GM19025 (cell line): ENCODE results near the gene B4GALNT1.
A peak's percentile ranks its signal among the peaks of the same experiment; 100 is the strongest.

ENCODE experiments used
- ATAC-seq: cut with Tn5 transposase; IDR thresholded peaks from one replicate; pipeline ENCODE4 v1.9.1; 2021; ENCODE audit warnings: mild to moderate bottlenecking, low read depth, moderate library complexity; ENCODE audit not compliant: unreplicated experiment

B4GALNT1 gene

DNA sequence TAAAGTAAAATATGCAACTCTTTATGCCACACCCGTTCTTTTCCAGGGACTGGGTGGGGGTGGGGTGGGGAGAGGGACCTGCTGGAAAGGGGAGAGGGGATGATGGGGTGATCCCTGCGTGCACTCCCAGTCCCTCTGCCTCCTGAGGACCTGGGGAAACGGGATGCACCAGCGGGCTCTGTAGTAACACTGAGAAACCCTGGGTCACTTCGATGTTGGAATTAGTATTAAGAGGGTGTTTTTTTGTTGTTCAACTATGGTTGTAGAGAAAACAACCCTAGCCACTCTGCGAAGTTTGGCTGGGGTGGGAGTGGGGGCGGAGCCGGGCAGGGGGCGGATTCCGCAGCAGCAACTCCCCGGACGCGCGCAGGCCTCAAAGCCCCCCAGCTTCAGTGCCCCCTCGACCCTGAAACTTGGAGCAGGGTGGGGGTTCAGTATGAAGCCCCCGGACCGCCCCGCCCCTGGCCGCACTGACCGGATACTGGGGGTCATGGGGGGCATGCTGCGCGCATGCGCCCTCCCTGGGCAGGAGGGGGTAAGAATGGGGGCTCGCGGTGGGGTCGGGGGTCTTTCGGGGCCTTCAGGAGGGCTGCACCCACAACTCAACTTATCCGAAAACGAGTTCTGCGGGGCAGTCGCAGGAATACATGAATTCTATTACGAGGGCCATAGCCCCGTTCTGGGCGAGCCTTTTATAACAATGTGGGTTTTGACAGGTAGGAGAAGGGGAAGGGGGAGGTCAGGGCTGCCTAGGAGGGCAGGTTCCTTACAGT is 23.0 kb downstream of the B4GALNT1 start:
- no peak for ATAC-seq

DNA sequence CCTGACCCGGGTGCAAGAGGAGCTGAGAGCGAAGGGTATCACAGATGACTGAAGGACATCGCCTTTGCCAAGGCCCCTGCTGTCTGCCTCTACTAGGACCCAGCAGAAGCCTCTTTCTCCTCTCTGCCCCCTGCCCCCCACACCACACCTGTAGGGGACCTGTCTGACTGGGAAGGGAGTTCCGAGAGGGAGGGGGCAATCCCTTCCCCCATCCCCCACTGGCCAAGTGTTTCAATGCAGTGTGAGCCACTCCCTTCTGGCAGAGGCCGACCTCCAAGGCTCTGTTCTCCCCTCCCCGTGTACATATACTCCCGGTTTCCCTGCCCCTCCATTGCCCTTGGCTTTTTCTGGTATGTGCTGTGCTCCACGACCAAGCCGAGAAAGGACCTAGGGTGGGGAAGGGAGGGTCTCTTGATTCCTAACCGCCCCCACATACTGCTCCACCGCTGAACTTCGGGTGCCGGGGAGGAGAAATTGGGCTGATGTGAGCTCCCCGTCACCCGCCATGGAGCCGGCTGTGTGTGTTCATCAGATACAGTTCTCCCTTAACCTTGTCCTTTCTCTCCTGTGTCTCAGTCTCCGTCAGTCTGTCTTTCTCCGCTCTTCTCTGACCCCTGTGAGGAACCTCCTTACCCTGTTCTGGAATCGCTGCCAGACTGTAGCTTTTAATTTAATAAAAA is 23.8 kb downstream of the B4GALNT1 start:
- ATAC-seq, result no peak

DNA sequence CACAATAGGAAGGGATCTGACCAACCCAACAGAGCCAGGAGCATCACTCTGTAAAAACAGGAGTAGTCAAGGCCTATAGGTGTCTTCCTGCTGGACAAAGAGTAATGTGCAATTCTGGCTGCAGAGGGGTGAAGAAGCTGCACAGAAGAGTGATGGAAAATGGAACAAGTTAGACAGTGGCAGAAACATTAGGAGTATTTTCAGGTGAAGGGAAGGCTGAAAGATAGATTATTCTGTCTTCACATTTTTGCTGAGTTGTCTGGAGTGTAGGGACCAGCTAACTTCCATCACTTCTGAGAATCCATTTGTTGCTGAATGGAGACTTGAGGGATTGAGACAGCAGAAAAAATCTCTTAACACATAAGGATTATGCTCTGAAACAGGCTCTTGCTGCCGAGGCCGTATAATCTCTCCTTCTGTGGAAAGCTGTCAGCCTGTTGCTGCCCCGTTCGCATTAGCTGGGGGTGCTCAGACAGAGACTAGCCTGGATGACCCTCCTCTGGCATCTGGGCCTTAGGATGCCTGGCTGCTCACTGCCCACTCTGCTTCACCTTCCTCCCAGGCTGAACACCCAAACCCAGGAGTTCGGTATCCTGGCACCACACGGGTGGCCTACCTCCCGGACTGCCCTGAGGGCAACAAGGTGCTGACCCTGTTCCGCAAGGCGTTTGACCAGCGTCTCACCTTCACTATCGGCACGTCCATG is 24.9 kb downstream of the B4GALNT1 start:
- no peak for ATAC-seq

DNA sequence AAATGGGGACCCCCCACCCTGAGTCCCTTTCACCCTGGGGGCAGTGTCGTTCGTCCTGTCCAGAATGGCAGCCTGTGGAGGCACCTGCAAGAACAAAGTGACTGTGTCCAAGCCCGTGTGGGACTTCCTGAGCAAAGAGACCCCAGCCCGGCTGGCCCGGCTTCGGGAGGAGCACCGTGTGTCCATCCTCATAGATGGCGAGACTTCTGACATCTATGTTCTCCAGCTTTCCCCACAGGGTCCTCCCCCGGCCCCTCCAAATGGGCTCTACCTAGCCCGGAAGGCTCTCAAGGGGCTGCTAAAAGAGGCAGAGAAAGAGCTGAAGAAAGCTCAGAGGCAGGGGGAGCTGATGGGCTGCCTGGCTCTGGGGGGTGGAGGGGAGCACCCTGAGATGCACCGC is 26.2 kb downstream of the B4GALNT1 start:
- ATAC-seq, result no peak

DNA sequence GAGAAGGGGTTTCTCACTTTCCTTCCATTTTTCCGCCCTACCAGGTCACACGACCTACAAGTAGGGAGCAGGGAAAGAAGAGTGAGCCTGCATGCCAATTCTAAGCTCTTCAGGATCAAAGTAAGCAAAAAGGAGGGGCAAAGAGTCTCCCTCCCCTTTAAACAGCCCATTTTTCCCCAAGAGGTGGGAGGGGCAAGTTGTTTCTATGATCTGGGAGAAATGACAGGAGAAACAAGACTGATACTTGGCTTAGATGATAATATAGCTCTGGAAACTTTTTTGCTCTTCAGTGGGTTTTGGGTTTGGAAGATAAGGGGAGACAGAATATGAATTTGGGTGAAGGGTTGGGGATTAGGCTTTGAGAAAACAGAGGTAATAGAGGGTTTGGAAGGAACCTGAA is 26.6 kb downstream of the B4GALNT1 start:
- ATAC-seq, result no peak

DNA sequence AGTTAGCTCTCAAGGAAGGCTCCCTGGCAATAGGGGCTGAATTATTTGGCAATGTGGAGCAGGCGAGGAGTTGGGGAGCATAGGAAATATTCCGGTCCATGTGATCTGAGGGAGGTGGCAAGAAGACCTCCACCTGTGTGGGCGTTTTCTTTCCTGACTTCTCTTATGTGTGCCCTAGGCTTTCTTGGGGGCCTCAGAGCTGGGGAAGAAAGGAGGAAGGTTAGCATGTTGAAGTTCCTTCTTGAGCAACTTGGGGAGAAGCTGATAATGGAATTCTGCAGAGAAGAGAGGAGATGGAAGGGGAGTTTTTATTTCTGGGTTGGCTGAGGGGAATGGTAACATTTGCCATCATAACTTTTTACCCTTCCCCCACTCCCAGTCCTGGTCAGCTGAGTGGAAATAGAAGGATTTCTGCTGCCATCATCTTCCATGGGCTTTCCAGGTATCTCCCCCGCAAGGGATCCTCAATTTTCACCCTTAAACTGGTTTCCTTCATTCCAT is 27.1 kb downstream of the B4GALNT1 start:
- no peak for ATAC-seq

DNA sequence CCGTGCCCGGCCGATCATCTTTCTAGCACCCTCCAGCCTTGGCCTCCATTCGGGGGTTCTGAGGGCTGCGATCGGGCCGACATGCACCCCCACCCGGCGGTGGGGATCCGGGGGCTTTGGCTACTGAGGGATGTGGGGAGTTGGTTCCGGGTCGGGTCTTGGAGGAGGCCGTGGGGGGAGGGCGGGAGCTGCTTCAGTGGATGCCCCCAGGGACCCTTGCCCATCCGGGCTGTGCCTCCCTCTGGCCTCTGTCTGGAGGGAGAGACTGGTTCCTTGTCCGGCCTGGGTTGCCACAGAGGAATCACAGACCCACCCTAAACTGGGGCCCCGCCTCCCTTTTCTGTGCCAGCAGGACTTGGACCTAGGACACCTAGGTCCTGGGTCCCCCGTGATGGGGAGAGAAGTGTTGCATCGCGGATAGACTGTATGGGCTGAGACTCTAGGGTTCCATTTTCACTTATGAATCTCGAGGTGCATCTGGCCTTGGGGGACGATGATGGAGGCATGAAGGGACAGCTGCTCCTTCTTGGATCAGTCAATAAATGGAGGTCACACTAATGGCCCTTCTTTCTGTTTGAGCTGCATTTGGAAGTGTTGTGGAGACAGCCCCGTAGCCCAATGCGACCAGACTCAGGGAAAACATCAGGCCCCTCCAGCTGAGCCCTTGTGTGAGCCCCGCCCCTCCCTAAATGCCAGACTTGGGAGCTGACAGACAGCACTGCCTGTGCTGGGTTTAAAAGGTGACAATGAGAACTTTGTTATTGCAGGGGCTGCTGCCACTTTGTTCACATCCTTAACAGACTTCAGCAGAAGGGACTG is 27.8 kb downstream of the B4GALNT1 start:
- no peak for ATAC-seq

DNA sequence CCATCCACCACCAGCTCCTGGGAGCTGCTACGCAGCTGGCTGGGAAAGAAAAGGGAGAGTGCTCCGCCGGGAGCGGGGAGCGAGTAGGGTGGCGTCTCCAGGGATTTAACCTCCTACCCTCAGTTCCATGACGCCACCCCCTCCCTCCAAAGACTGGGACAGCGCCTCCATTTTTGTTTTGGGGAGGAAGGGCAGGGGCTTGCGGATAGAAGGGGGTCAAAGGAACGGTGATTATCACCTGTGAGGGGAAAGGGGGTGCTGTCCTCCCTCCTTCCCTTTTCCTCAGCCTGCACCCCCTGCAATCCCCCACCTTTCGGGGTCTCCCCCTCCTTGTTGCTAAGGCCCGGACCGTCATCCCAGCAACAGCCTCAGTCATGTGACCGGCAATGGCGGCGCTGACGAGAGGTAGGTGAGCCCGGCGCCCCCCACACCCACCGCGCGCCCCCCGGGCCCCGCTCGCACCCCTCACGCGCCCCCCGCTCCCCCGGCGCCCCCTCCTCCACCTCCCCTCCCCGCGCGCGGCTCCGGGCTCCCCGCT is 28.5 kb downstream of the B4GALNT1 start, which contains the start of gene DTX3:
Gene DTX3 (plus strand): TSS at position 371 of the 538 bp plus-strand sequence. CDS start 1,694 bp downstream, outside the sequence.
- ATAC-seq, result no peak

DNA sequence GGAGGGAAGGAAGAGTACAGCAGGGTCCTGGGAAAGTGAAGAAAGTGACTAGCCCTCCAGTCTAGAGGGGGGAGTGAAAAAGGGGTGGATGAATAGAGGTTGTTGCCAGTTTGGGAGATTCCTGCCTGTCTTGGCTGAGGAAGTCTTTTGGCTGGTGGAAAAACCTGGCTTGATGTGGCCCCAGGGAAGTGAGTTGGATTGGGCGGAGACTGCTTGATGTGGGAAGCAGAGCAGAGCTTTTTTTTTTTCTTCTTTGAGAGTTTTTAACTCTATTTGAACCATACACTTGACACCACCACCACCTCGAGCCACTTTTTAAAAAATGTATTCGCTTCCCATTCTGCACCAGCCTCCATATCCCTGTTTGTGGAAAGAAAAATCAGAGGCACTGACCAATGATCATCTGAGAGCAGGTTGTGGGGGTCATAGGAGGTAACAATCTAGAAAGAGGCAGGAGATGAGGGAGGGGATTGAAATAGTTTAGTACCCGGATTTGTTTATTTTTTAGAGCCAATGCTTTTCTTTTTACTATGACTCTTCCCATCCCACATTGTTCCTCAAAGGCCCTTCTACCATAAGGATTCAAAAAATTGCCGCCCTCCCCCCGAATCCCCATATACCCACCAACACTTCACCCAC is 29.1 kb downstream of the B4GALNT1 start:
- no peak for ATAC-seq

DNA sequence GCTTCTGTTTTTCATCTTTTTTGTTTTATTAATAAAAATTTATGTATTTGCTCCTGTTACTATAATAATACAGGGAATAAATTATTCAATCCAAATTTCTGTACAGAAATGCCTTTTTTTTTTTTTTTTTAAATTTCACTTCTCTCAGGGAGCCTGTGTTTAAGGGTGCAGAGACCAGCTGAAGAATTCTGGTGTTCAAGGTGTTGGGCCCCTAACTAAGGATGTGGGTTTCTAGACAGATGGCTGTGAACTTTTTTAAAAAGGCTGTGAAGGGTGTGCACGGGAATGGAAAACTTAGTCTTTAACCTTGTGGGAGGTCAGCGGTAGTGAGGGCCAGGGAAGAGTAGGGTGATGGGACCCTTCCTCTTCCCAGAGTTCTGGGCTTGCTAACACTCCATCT is 29.7 kb downstream of the B4GALNT1 start:
- no peak for ATAC-seq

DNA sequence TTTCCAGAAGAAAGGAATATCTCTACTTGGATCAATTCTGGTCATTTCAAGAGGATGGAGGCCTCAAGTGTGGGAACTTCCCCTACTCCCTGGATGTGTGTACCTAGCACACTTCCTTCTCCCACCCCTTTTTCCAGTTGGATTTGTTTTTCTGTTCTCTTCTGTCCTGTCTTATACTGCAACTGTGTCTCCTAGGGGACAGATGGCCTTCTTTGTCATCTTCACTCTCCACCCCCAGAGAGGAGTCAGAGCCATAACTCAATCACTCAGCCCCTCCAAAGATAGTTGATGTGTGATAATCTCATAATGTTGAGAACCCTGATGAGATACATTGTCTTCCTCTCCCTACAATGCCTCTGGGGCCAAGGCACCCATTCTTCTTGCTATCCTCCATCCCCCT is 30.5 kb downstream of the B4GALNT1 start:
- ATAC-seq, result no peak

DNA sequence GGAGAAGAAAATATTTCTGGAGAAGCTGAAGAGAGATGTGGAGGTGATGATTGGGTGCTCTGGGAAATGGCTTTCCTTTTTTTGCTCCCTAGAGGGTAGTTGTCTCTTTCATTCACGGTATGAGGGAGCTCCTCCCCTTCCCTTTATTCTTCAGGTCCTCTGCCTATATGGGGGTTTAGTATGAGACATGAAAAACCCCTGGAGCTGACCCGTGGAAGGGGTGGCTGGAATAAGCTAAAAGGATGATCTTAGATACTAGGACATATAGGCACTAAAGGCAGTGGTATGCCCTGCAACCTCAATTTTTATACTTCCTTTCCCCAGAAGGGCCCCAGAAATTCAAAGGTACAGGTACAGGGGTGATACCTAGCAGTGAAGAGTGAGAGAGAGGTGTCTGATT is 32.6 kb downstream of the B4GALNT1 start:
- ATAC-seq, result no peak

DNA sequence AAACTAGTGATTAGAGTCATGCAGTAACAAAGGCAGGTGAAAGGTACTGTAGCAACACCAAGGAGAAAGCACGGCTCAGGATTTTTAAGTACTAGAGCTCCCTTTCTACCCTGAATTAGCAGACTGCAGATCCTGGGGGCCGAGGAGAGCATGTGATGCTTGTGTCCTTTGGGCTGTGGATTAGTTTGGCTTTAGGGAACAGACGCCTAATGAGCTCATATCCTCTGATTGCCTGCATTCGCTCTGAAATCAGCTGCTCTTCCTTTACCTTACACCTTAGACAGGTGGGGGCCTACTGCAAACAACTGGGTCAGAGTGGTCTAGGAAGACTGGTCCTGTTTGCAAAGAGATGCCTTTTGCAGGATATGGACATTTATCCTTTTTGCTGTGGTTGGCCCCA is 39.8 kb downstream of the B4GALNT1 start:
- ATAC-seq, result no peak

DNA sequence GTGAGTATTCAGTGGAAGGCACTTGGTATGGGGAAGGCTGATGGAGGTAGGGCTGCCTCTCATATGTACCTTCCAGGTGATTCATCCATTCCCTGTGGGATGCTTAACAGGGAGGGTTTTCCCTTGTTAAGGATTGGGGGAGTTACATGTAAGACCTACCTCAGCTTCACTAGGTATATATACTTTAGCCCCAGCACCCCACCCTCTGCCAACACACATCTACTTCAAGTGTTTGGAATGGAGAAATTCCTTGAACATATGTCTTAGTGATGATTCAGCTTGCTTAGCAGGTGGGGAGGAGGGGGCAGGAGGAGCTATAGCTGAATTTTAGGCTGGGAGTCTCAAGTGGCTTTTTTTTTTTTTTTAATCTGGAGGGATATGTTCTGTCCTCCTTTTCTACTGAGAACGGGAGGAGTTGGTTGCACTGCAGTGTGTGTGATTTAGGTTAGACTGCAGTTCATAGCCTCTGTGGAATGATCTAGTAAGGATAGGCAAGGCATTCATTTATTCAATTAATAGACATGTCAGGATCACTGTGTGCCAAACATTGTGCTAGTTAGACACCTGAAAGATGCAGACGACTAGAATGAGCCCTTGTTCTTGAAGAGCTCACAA is 40.3 kb downstream of the B4GALNT1 start:
- ATAC-seq, result no peak

DNA sequence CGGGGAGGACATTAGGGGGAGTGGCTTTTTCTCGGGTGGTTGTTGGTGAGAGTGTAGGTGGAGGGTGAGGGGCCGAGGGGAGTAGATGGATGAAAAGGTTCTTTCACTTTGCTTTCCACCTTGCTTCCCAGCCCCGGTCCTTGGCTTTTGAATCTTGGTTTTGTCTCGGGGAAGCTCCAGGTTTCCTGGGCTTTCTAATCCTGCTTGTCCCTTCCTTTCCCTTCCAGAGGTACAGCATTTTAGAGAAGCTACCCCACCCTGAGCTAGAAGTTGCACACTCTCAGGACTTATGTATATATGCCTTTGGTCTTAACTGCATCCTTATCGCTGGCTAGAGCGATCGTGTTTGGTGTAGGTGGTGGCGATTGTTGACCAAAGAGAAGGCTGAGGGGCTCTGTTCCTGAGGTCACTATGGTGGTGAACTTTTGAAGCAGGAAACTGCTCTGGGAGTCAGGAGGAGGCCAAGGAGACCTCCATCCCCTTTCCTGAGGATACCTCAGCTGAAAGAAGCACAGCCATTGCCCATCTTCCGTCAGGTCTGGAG is 41.1 kb downstream of the B4GALNT1 start:
- ATAC-seq, result no peak

DNA sequence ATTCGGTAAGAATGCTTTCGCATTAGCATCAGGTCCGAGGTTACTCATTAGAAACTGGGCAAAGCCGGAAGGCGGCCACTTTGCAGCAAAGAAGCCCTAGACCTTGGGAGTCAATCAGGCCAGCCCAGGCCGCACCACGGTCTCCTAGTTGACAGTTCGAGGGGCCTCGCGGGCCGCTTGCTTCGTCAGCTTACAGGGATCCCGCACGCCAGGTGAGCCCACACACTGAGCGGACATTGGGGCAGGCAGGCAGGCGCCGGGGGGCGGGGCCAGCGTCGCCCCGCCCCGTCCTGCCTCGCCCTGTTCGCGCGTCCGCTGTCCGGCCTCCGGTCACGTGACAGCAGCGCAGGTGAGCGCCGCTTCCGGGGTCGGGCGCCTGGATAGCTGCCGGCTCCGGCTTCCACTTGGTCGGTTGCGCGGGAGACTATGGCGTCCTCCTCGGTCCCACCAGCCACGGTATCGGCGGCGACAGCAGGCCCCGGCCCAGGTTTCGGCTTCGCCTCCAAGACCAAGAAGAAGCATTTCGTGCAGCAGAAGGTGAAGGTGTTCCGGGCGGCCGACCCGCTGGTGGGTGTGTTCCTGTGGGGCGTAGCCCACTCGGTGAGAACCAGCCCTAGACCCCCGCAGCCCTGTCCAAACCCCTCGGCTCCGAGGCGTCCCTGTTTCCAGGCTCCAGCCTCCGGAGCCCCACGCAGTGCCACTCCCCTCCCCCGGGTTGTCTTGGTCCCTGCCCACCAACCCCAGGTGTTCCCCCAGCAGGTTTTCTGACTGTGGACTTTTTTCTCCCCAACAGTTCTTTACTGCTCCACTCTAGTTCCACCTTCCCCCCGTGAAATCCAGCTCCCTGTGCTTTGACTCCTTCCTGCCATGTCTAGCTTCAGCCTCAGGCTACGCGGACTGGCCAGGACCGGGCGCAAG is 41.9 kb downstream of the B4GALNT1 start, which contains the start of gene PIP4K2C:
Gene PIP4K2C (plus strand): TSS at position 329 of the 918 bp plus-strand sequence. CDS start 98 bp downstream, at position 427.
- peak; percentile 99 for ATAC-seq

DNA sequence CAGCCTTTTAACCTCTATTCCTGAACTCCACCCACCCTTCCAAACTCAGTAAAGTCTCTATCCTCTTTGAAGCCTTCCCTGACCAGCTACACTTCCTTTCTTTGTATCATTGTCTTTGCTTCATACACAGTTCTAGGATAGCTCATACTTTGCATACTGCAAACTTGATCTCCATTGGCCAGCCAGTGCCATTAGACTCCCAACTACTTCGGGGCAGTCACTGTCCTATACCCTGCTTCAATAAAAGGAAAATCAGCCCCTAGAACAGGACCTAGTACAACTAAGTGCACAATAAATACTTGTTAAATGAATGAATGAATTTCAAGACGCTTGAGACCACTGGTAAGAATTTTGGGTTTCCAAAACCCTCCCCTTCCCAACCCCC is 42.5 kb downstream of the B4GALNT1 start:
- no peak for ATAC-seq
